Endothelial cell (in vitro differentiated cells): ENCODE results near the gene GPRC5D. TPM values are rescaled to one million over a fixed set of nuclear protein-coding genes. Genes with fewer than 3 reads are reported as not detected.

ENCODE experiments used
- DNase-seq: peaks from one replicate; pipeline ENCODE4 v3.0.0; 2021; ENCODE audit warnings: low spot score
- H3K27ac Mint-ChIP-seq: one replicate; pipeline ENCODE4 v1.8.0; 2021; ENCODE audit warnings: mixed read lengths, inconsistent platforms; ENCODE audit not compliant: unreplicated experiment
- H3K27me3 Mint-ChIP-seq: one replicate; pipeline ENCODE4 v1.8.0; 2021; ENCODE audit warnings: mild to moderate bottlenecking, moderate library complexity, mixed read lengths, inconsistent platforms; ENCODE audit not compliant: unreplicated experiment
- H3K36me3 Mint-ChIP-seq: one replicate; pipeline ENCODE4 v1.8.0; 2021; ENCODE audit warnings: mild to moderate bottlenecking, low read depth, mixed read lengths, inconsistent platforms; ENCODE audit not compliant: unreplicated experiment
- H3K4me1 Mint-ChIP-seq: one replicate; pipeline ENCODE4 v1.8.0; 2021; ENCODE audit warnings: mild to moderate bottlenecking, mixed read lengths, inconsistent platforms; ENCODE audit not compliant: unreplicated experiment
- H3K4me3 Mint-ChIP-seq: one replicate; pipeline ENCODE4 v1.8.0; 2021; ENCODE audit warnings: mild to moderate bottlenecking, mixed read lengths, inconsistent platforms; ENCODE audit not compliant: unreplicated experiment
- H3K9me3 Mint-ChIP-seq: one replicate; pipeline ENCODE4 v1.8.0; 2021; ENCODE audit warnings: mixed read lengths, inconsistent platforms; ENCODE audit not compliant: unreplicated experiment
- CTCF ChIP-seq: fragments of 200-600 bp; sonication (generic); IDR thresholded peaks from one replicate; pipeline ENCODE4 v1.5.0; 2021; ENCODE audit warnings: antibody characterized with exemption; ENCODE audit not compliant: unreplicated experiment
- total RNA-seq: library from RNA; stranded (reverse); fragmentation: NEBNext Ultra II Directional; extraction: Animal tissue kit (Norgen Biotek cat#: 25700); gene quantifications from one replicate; pipeline ENCODE4 v1.2.1, GENCODE V29; 2021; ENCODE audit not compliant: unreplicated experiment

GPRC5D gene
- total RNA-seq, 1 donor from 2014 or later, result not detected

DNA sequence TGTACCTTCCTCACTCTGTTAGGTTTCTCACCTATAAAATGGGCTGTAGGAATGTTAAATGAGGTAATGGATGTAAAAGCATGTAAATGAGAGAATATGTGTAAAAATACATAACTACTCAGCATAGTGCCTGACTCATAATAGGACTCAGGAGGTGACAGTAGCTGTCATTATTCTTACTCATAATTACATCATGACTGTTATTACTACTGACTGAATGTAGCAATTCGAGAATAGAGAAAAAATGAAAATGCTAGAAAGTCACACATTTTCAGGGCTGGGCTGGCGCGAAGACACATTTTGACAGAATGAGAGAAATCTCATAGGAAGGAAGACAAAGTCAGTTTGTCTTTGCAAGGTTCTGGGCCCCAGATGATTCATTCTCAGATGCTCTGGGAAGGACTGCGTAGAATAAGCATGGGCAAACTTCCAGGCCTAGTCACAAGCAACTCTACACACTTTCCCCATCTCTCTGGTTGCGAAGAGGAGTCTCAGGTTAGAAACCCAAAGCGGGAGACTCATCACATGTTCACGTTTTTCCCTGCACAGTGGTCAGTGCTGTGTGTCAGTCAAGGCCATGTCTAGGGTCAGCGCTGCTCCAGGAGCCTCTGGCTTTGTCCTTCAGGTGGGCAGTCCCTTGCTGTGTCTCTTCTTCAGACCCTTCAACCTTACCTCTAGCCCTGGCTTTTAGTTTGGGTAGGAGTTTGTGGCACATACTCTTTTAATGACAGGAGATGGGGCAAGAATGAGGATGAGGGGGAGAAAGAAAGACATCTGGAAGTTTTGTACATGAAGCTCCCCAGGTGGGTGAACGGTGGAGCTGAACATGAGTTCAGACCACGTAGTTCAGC, 52.2 kb downstream of the GPRC5D start:
- Mint-ChIP-seq H3K4me3 (no peak overlapping the region), H3K36me3 (no peaks in the 10 kb centered on the region), H3K27me3 (no peaks in the 10 kb centered on the region), H3K9me3 (no peaks in the 10 kb centered on the region), H3K4me1 (peaks cover 17% of the 10 kb centered on the region), H3K27ac (no peak overlapping the region)
- TF ChIP-seq CTCF, result no peak
- no peak for DNase-seq

DNA sequence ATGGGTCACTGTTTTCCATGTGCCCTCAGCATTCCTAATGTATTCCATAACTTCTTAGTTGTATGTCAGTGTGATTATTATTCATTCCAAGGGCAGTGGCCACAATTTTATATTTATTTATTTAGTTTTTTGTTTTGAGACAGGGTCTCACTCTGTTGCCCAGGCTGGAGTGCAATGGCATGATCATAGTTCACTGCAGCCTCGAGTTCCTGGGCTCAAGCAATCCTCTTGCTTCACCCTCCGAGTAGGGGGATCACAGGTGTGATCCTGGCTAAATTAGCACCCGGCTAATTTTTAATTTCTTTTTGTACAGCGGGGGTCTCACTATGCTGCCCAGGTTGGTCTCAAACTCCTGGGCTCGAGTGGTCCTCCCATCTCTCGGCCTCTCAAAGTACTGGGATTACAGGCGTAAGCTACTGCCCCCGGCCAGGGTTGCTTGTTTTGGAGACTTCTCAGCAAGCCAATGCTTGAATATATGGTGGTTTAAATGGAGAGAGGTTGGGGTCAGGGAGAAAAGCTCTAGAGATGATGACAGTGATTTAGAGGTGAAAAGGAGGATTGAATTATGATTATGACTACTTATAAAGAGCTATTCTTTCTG, 53.0 kb downstream of the GPRC5D start:
- no peak for DNase-seq
- no peaks in the 10 kb centered on the region for H3K9me3 Mint-ChIP-seq
- H3K27ac Mint-ChIP-seq, result no peak overlapping the region

GRCh38 chr12:12898136-12898717, 53.7 kb downstream of the GPRC5D start:
- Mint-ChIP-seq H3K4me1 (peaks cover 4% of the 10 kb centered on the region), H3K27me3 (no peaks in the 10 kb centered on the region), H3K27ac (peak overlapping the region; percentile 67), H3K36me3 (no peaks in the 10 kb centered on the region), H3K4me3 (no peak overlapping the region), H3K9me3 (no peaks in the 10 kb centered on the region)
- no peak for TF ChIP-seq CTCF
- no peak for DNase-seq

More for the DNA sequence above, 53.0 kb downstream of the GPRC5D start:
- H3K4me3 Mint-ChIP-seq, result no peak overlapping the region
- no peaks in the 10 kb centered on the region for H3K27me3 Mint-ChIP-seq
- no peak for TF ChIP-seq CTCF
- H3K4me1 Mint-ChIP-seq, result peaks cover 12% of the 10 kb centered on the region
- H3K36me3 Mint-ChIP-seq, result no peaks in the 10 kb centered on the region

GRCh38 chr12:12897302-12897701, 54.7 kb downstream of the GPRC5D start:
- no peak for TF ChIP-seq CTCF
- Mint-ChIP-seq H3K4me3 (no peak overlapping the region), H3K27me3 (no peaks in the 10 kb centered on the region), H3K9me3 (no peaks in the 10 kb centered on the region), H3K27ac (no peak overlapping the region), H3K4me1 (peaks cover 7% of the 10 kb centered on the region), H3K36me3 (no peaks in the 10 kb centered on the region)
- no peak for DNase-seq

DNA sequence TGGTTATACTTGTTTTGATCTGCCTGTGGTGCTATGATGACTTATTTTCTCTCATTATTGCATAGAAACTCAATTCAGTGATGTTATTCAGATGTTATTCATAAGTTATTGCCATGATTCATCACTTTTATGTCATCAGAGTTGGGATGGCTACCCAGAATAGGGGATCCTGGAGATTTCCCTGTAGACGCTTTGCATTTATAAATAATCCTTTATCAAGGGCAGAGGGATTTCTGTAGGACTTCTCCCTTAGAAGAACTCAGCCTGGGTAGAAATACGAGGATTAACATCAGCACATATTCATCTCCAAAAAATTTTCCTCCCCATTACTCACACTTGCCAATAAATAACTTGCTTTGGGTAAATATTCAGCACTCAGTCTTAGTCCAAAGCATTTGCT, 55.7 kb downstream of the GPRC5D start:
- DNase-seq, result no peak
- no peaks in the 10 kb centered on the region for H3K36me3 Mint-ChIP-seq
- no peak overlapping the region for H3K4me3 Mint-ChIP-seq
- H3K27ac Mint-ChIP-seq, result no peak overlapping the region
- no peak for TF ChIP-seq CTCF
- H3K27me3 Mint-ChIP-seq, result no peaks in the 10 kb centered on the region
- H3K4me1 Mint-ChIP-seq, result peaks cover 3% of the 10 kb centered on the region
- H3K9me3 Mint-ChIP-seq, result no peaks in the 10 kb centered on the region
